HUES48 (cell line): ENCODE results near the gene CTNNA3.
"Not testable (repeated sequence)": the region's sequence is repeated elsewhere in the genome, so short reads cannot be mapped to it uniquely, and the experiment has no call there.

ENCODE experiments used
- H3K27ac ChIP-seq: one replicate; pipeline ENCODE4 v1.7.0; 2013; ENCODE audit warnings: low read depth, low read length, inconsistent platforms
- H3K27me3 ChIP-seq: 2 replicates; pipeline ENCODE4 v1.6.1; 2013; ENCODE audit warnings: mild to moderate bottlenecking, low read length; ENCODE audit not compliant: control insufficient read depth, insufficient read depth
- H3K36me3 ChIP-seq: 2 replicates; pipeline ENCODE4 v1.6.1; 2013; ENCODE audit warnings: low read length; ENCODE audit not compliant: control insufficient read depth, insufficient read depth
- H3K4me1 ChIP-seq: 2 replicates; pipeline ENCODE4 v1.6.1; 2013; ENCODE audit warnings: mild to moderate bottlenecking, low read length; ENCODE audit not compliant: control insufficient read depth, insufficient read depth
- H3K4me3 ChIP-seq: 2 replicates; pipeline ENCODE4 v1.5.1; 2013; ENCODE audit warnings: mild to moderate bottlenecking, low read depth, low read length
- H3K9ac ChIP-seq: 2 replicates; pipeline ENCODE4 v1.6.1; 2013; ENCODE audit warnings: mild to moderate bottlenecking, low read depth, low read length, moderate library complexity
- H3K9me3 ChIP-seq: 2 replicates; pipeline ENCODE4 v1.6.1; 2013; ENCODE audit warnings: low read length; ENCODE audit not compliant: control insufficient read depth, insufficient read depth

CTNNA3 gene

GRCh38 chr10:67696029-67696428 is at the start of gene CTNNA3:
Gene CTNNA3 (minus strand): TSS chr10:67696195.
- Histone ChIP-seq H3K4me3 (no peak within 1 kb of the TSS), H3K9me3 (peaks cover 11% of the 10 kb centered on the region), H3K27ac (no peak within 1 kb of the TSS), H3K9ac (no peak within 1 kb of the TSS), H3K36me3 (no peaks in the 10 kb centered on the region), H3K27me3 (no peaks in the 10 kb centered on the region), H3K4me1 (no peaks in the 10 kb centered on the region)

- Histone ChIP-seq H3K4me3 (no peak overlapping the region), H3K27me3 (no peaks in the 10 kb centered on the region), H3K9ac (no peak overlapping the region), H3K27ac (no peak overlapping the region), H3K9me3 (no peaks in the 10 kb centered on the region), H3K4me1 (no peaks in the 10 kb centered on the region), H3K36me3 (no peaks in the 10 kb centered on the region)
These were observed 39.4 kb upstream of the CTNNA3 start for GRCh38 chr10:67735430-67735829.

GRCh38 chr10:67733511-67733910 is 37.5 kb upstream of the CTNNA3 start:
- H3K4me3 ChIP-seq = no peak overlapping the region
- no peaks in the 10 kb centered on the region for H3K36me3 ChIP-seq
- H3K4me1 ChIP-seq = no peaks in the 10 kb centered on the region
- H3K9ac ChIP-seq = no peak overlapping the region
- no peaks in the 10 kb centered on the region for H3K9me3 ChIP-seq
- H3K27me3 ChIP-seq = no peaks in the 10 kb centered on the region
- no peak overlapping the region for H3K27ac ChIP-seq

- H3K36me3 ChIP-seq = no peaks in the 10 kb centered on the region
- no peaks in the 10 kb centered on the region for H3K4me1 ChIP-seq
- H3K9ac ChIP-seq = no peak overlapping the region
- no peaks in the 10 kb centered on the region for H3K27me3 ChIP-seq
- H3K27ac ChIP-seq = no peak overlapping the region
- no peaks in the 10 kb centered on the region for H3K9me3 ChIP-seq
- no peak overlapping the region for H3K4me3 ChIP-seq
These were observed 29.6 kb upstream of the CTNNA3 start for GRCh38 chr10:67725567-67725966.

- Histone ChIP-seq H3K27me3 (no peaks in the 10 kb centered on the region), H3K36me3 (no peaks in the 10 kb centered on the region), H3K27ac (no peak overlapping the region), H3K4me3 (no peak overlapping the region), H3K9ac (no peak overlapping the region), H3K9me3 (no peaks in the 10 kb centered on the region), H3K4me1 (no peaks in the 10 kb centered on the region)
These were observed 27.6 kb upstream of the CTNNA3 start for GRCh38 chr10:67723601-67724000.

GRCh38 chr10:67722113-67722512 is 26.1 kb upstream of the CTNNA3 start:
- H3K9ac ChIP-seq = no peak overlapping the region
- H3K4me3 ChIP-seq = no peak overlapping the region
- no peaks in the 10 kb centered on the region for H3K36me3 ChIP-seq
- no peaks in the 10 kb centered on the region for H3K4me1 ChIP-seq
- H3K27ac ChIP-seq = no peak overlapping the region
- no peaks in the 10 kb centered on the region for H3K9me3 ChIP-seq
- H3K27me3 ChIP-seq = no peaks in the 10 kb centered on the region

GRCh38 chr10:67716455-67716854 is 20.5 kb upstream of the CTNNA3 start:
- not testable (repeated sequence) for H3K9ac ChIP-seq, H3K36me3 ChIP-seq, H3K9me3 ChIP-seq, H3K27ac ChIP-seq, H3K4me3 ChIP-seq, H3K4me1 ChIP-seq, H3K27me3 ChIP-seq

- H3K27me3 ChIP-seq = no peaks in the 10 kb centered on the region
- no peak overlapping the region for H3K27ac ChIP-seq
- no peaks in the 10 kb centered on the region for H3K9me3 ChIP-seq
- H3K4me3 ChIP-seq = no peak overlapping the region
- no peak overlapping the region for H3K9ac ChIP-seq
- H3K36me3 ChIP-seq = no peaks in the 10 kb centered on the region
- H3K4me1 ChIP-seq = no peaks in the 10 kb centered on the region
These were observed 9.9 kb upstream of the CTNNA3 start for GRCh38 chr10:67705921-67706320.

- not testable (repeated sequence) for H3K4me3 ChIP-seq, H3K36me3 ChIP-seq, H3K27me3 ChIP-seq, H3K27ac ChIP-seq, H3K9ac ChIP-seq, H3K4me1 ChIP-seq
- H3K9me3 ChIP-seq = peaks cover 11% of the 10 kb centered on the region
These were observed 3.7 kb upstream of the CTNNA3 start for GRCh38 chr10:67699613-67700270.

- Histone ChIP-seq H3K9me3 (peaks cover 11% of the 10 kb centered on the region), H3K27me3 (no peaks in the 10 kb centered on the region), H3K4me3 (no peak overlapping the region), H3K36me3 (no peaks in the 10 kb centered on the region), H3K27ac (no peak overlapping the region), H3K4me1 (no peaks in the 10 kb centered on the region), H3K9ac (no peak overlapping the region)
These were observed 2.2 kb upstream of the CTNNA3 start for GRCh38 chr10:67698164-67698563.

GRCh38 chr10:67697724-67698131 is 1.7 kb upstream of the CTNNA3 start:
- no peak overlapping the region for H3K9ac ChIP-seq
- no peaks in the 10 kb centered on the region for H3K27me3 ChIP-seq
- peaks cover 11% of the 10 kb centered on the region for H3K9me3 ChIP-seq
- no peaks in the 10 kb centered on the region for H3K36me3 ChIP-seq
- no peak overlapping the region for H3K27ac ChIP-seq
- no peak overlapping the region for H3K4me3 ChIP-seq
- H3K4me1 ChIP-seq = no peaks in the 10 kb centered on the region

GRCh38 chr10:67696679-67697078 is 684 bp upstream of the CTNNA3 start:
- Histone ChIP-seq H3K4me1 (no peaks in the 10 kb centered on the region), H3K9me3 (peaks cover 11% of the 10 kb centered on the region), H3K27me3 (no peaks in the 10 kb centered on the region), H3K9ac (no peak overlapping the region), H3K36me3 (no peaks in the 10 kb centered on the region), H3K27ac (no peak overlapping the region), H3K4me3 (no peak overlapping the region)
